ENCODE data around the gene RCCD1. TPM values are rescaled to one million over a fixed set of nuclear protein-coding genes. Genes with fewer than 3 reads are reported as not detected.

RCCD1 gene
- total RNA-seq, 1 donor from 2014 or later, result 13.2 TPM

DNA sequence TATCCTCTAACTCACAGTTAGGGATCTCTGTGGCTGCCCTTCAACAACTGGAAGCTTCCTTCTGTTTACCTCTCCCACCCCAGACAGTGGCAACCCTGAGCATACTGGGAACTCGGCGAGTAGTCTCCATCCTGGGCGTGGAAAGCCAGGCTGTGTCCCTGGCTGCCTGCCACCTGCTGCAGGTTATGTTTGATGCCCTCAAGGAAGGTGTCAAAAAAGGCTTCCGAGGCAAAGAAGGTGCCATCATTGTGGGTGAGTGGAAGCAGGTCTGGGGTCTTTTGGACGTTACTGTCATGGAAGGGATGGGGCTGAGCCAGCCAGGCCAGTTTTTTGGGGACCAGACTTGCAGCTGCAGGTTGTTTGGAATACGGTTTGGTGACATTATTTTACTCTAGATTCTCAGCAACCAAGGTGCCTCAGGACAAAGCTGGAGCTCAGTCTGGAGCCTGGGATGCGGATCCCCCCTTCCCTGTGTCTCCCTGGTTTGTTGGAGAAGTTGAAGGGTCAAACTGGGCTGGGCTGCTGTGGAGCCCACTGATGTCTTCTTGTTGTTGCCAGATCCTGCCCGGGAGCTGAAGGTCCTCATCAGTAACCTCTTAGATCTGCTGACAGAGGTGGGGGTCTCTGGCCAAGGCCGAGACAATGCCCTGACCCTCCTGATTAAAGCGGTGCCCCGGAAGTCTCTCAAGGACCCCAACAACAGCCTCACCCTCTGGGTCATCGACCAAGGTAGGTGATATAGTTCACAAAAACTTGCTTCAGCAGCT is 12.1 kb upstream of the RCCD1 start:
- DNase-seq (ENCODE audit: low spot score), result no peak

GRCh38 chr15:90945091-90945490 is 9.6 kb upstream of the RCCD1 start:
- no peak for DNase-seq (ENCODE audit: low spot score)

DNA sequence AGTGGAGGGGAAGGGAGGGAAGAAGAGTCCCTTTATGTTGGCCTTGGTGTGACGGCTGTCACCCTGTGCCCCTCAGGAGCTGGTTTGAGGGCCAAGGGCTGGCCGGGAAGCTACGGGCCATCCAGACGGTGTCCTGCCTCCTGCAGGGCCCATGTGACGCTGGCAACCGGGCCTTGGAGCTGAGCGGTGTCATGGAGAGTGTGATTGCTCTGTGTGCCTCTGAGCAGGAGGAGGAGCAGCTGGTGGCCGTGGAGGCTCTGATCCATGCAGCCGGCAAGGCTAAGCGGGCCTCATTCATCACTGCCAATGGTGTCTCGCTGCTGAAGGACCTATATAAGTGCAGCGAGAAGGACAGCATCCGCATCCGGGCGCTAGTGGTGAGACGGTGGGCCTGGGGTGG is 8.1 kb upstream of the RCCD1 start:
- DNase-seq (ENCODE audit: low spot score), result no peak

GRCh38 chr15:90946941-90947576 is 7.6 kb upstream of the RCCD1 start:
- no peak for DNase-seq (ENCODE audit: low spot score)

DNA sequence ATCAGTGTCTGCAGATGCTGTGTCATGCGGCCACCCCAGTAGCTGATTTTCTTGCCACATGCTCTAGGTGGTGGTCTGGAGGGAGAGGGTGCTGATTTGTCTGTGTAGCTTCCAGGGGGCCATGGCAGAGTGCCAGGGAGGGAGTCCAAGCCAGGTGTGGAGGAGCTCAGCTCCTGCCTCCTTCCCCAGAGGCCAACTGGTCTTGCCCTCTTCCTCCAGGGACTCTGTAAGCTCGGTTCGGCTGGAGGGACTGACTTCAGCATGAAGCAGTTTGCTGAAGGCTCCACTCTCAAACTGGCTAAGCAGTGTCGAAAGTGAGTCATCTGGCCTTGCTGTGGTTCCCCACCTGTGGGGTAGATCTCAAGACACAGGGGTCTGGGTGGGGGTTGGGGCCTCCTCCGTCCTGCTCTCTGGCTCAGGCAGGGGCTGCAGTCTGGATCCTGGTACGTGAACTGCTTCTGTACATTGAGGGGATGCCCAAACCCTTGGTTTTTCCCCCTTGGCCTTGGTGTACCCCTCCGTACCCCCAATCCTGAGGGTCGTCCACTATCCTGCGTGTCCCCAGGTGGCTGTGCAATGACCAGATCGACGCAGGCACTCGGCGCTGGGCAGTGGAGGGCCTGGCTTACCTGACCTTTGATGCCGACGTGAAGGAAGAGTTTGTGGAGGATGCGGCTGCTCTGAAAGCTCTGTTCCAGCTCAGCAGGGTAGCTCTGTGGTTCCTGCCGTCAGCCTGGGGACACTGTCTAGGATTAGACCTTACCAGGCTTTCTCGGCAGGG is 6.9 kb upstream of the RCCD1 start:
- no peak for DNase-seq (ENCODE audit: low spot score)

GRCh38 chr15:90948506-90948905 is 6.2 kb upstream of the RCCD1 start:
- DNase-seq (ENCODE audit: low spot score), result no peak

DNA sequence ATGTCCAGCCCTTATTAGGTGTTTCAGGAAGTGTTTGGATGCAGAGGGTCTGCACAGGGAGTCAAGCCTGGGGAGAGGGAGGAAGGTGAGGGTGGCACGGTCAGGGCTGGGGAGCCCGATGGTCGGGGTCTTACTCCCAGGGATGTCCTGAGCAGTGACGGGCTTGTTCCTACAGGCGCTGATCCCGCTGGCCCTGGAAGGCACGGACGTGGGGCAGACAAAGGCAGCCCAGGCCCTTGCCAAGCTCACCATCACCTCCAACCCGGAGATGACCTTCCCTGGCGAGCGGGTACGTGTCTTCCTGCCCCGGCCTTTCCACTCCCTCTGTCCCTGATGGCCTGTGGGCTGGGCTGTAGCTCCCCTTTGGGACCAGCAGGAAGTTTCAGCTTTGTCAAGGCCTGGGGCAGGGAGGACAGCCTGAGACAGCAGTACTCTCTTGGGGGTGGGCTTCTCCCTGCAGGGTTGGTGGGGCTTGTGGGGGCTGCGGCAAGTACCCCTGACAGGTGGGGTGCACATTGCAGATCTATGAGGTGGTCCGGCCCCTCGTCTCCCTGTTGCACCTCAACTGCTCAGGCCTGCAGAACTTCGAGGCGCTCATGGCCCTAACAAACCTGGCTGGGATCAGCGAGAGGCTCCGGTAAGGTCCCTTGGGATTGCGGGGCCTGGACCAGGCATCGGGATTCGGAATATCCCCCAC is 4.6 kb upstream of the RCCD1 start:
- DNase-seq (ENCODE audit: low spot score), result no peak

DNA sequence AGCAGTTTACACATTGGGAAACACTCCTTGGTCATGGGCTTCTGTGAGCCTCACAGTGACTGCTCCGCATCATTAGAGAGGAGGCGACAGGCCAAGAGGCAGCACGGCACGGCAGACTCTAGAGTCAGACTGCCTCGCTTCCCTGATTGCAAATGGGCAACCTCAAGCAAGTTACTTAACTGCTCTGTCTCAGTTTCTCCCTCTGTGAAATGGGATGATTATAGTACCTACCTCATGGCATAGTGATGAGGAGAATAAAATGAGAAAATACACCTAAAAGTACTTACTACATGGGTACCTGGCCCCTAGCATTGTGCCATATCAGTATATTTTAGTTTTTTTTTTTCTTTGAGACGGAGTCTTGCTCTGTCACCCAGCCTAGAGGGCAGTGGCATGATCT is 4.0 kb upstream of the RCCD1 start:
- no peak for DNase-seq (ENCODE audit: low spot score)

GRCh38 chr15:90952901-90953677 is 1.6 kb upstream of the RCCD1 start:
- DNase-seq (ENCODE audit: low spot score), result no peak

GRCh38 chr15:90953947-90954711 is 555 bp upstream of the RCCD1 start:
- no peak for DNase-seq (ENCODE audit: low spot score)

GRCh38 chr15:90955624-90956273 is 1.1 kb downstream of the RCCD1 start:
- DNase-seq (ENCODE audit: low spot score), result no peak

DNA sequence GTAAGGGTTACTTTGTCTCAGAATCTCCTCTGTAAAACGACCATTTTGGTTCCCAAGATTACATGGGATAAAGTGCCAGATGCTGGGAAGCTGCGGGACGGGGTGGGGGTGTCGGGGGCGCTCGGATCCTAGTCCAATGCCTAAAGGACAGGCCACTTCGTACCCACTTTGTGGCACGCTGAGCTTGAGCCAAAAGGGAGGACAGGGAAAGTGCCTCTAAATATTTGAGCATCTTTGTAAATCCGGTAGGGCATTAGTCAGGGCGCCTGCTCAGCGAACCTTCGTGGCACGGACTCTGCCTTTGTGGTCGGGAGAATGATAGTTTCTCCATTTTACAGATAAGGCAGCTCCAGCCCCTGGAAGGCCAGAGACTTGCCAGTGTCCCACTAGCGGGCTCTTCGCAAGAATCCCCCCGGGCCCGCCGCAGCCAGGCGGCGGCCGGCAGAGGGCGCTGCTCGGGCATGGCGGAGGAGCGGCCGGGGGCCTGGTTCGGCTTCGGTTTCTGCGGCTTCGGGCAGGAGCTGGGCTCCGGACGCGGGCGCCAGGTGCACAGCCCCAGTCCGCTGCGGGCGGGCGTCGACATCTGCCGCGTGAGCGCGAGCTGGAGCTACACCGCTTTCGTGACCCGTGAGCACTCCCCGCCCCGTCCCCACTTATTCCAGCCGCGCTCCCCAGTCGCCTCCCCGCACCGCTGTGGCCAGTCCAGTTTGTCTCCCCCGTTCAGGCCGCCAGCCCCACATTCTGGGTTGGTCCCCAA is 1.8 kb downstream of the RCCD1 start:
- DNase-seq (ENCODE audit: low spot score), result peak; percentile 76

- no peak for DNase-seq (ENCODE audit: low spot score)
These were observed 2.5 kb downstream of the RCCD1 start for GRCh38 chr15:90957031-90957790.

- DNase-seq (ENCODE audit: low spot score), result no peak
These were observed 3.1 kb downstream of the RCCD1 start for GRCh38 chr15:90957791-90958190.

DNA sequence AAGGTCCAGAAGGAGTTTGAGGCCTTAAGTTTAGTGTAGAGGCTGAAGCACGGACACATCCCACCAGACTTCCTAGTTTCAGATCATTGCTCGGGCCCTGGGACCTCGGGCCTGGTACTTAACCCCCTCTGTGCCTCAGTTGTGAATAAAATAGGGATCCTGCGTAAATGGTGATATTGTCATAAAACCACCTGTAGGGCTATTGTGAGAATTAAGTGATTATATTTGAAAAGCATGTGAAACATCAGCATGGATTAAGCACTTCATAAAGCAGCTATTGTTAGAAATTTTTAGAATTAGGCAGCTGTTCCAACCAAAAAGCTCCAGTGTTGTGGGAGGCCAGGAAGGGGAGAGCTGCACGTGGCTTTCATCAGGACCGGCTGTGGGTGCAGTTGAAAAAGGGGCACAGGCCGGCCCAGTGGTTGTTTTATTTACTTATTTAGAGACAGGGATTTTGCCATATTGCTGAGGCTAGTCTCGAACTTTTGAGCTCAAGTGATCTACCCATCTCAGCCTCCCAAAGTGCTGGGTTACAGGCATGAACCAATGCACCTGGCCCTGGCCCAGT is 4.4 kb downstream of the RCCD1 start:
- no peak for DNase-seq (ENCODE audit: low spot score)

GRCh38 chr15:90959894-90960293 is 5.2 kb downstream of the RCCD1 start:
- DNase-seq (ENCODE audit: low spot score), result peak; percentile 50

- no peak for DNase-seq (ENCODE audit: low spot score)
These were observed 5.8 kb downstream of the RCCD1 start for GRCh38 chr15:90960298-90961091.

Measured in ureter (tissue), 1 donor.